IMR-90 (cell line): ENCODE results near the gene PIGU. TPM values are rescaled to one million over a fixed set of nuclear protein-coding genes. Genes with fewer than 3 reads are reported as not detected.
A peak's percentile ranks its signal among the peaks of the same experiment; 100 is the strongest.

Experiments
- ATAC-seq: fragments of 200-7000 bp; cut with Tn5 transposase; 2 replicates; pipeline ENCODE4 v1.9.1; 2020; ENCODE audit warnings: low read depth, mild to moderate bottlenecking, moderate library complexity
- Bru-seq: library from RNA; stranded (reverse); fragments of 400-500 nt; gene quantifications from one replicate; lab custom pipeline; 2021; lab: Mats Ljungman, UMichigan
- BruChase-seq, 2 experiments: library from RNA; stranded (reverse); fragments of 400-500 nt; gene quantifications; one replicate each; lab custom pipeline; 2021; lab: Mats Ljungman, UMichigan
- BruUV-seq: library from RNA; stranded (reverse); fragments of 400-500 nt; replicated peaks from 2 replicates; lab custom pipeline; 2021; lab: Mats Ljungman, UMichigan
- CTCF ChIA-PET: fragments of 300-600 bp; formaldehyde crosslinking; extraction: SDS; loops from one replicate; lab custom pipeline; 2021; ENCODE audit warnings: antibody characterized with exemption; lab: Yijun Ruan, JAX
- POLR2A ChIA-PET: fragments of 300-600 bp; sonication (Branson Sonifier 250); formaldehyde crosslinking; loops from one replicate; lab custom pipeline; 2022; ENCODE audit warnings: antibody characterized with exemption; ENCODE audit not compliant: unreplicated experiment; lab: Charles Lee
- DNase-seq: peaks from one replicate; pipeline ENCODE4 v3.0.0; 2013
- H2AFZ ChIP-seq: replicated peaks from 2 replicates; pipeline ENCODE3; 2013; ENCODE audit warnings: low read length, mild to moderate bottlenecking; ENCODE audit not compliant: poor library complexity
- H2AK5ac ChIP-seq: 2 replicates; pipeline ENCODE4 v1.6.1; 2013; ENCODE audit warnings: low read depth, low read length, inconsistent platforms
- H2AK9ac ChIP-seq: replicated peaks from 2 replicates; pipeline ENCODE3; 2013; ENCODE audit warnings: mild to moderate bottlenecking, low read depth, low read length, moderate library complexity; ENCODE audit not compliant: poor library complexity
- H2BK120ac ChIP-seq: 2 replicates; pipeline ENCODE4 v1.6.1; 2013; ENCODE audit warnings: low read depth, low read length, inconsistent platforms
- H2BK15ac ChIP-seq: 3 replicates; pipeline ENCODE4 v1.6.1; 2013; ENCODE audit warnings: low read depth, low read length, inconsistent platforms
- H2BK20ac ChIP-seq: 2 replicates; pipeline ENCODE4 v1.6.1; 2013; ENCODE audit warnings: low read depth, mild to moderate bottlenecking, inconsistent platforms, low read length, moderate library complexity
- H2BK5ac ChIP-seq: 2 replicates; pipeline ENCODE4 v1.6.1; 2013; ENCODE audit warnings: mild to moderate bottlenecking, low read depth, low read length, inconsistent platforms; ENCODE audit not compliant: poor library complexity, severe bottlenecking
- H3K14ac ChIP-seq: replicated peaks from 2 replicates; pipeline ENCODE4 v1.6.1; 2013; ENCODE audit warnings: low read depth, low read length, inconsistent platforms
- H3K18ac ChIP-seq: 2 replicates; pipeline ENCODE4 v1.6.1; 2013; ENCODE audit warnings: low read depth, low read length, control low read depth
- H3K23ac ChIP-seq: 2 replicates; pipeline ENCODE4 v1.6.1; 2013; ENCODE audit warnings: low read depth, low read length, inconsistent platforms
- H3K27ac ChIP-seq: 2 replicates; pipeline ENCODE4 v1.5.1; 2013; ENCODE audit warnings: mild to moderate bottlenecking, control low read depth, low read length; ENCODE audit not compliant: insufficient read depth
- H3K27me3 ChIP-seq: 2 replicates; pipeline ENCODE4 v1.6.1; 2013; ENCODE audit warnings: low read length; ENCODE audit not compliant: control insufficient read depth, insufficient read depth
- H3K36me3 ChIP-seq: 2 replicates; pipeline ENCODE4 v1.6.1; 2013; ENCODE audit warnings: low read length, mixed read lengths; ENCODE audit not compliant: control insufficient read depth, insufficient read depth
- H3K4ac ChIP-seq: 2 replicates; pipeline ENCODE4 v1.6.1; 2013; ENCODE audit warnings: low read depth, low read length, inconsistent platforms
- H3K4me1 ChIP-seq: 2 replicates; pipeline ENCODE4 v1.6.1; 2013; ENCODE audit warnings: low read length, mixed read lengths; ENCODE audit not compliant: control insufficient read depth, insufficient read depth
- H3K4me2 ChIP-seq: 2 replicates; pipeline ENCODE4 v1.6.1; 2013; ENCODE audit warnings: low read depth, mild to moderate bottlenecking, control low read depth, low read length, moderate library complexity
- H3K4me3 ChIP-seq: 2 replicates; pipeline ENCODE4 v1.5.1; 2013; ENCODE audit warnings: low read depth, mild to moderate bottlenecking, control low read depth, low read length, moderate library complexity; ENCODE audit not compliant: insufficient read depth
- H3K56ac ChIP-seq: 2 replicates; pipeline ENCODE4 v1.6.1; 2013; ENCODE audit warnings: low read length, inconsistent platforms; ENCODE audit not compliant: insufficient read depth; ENCODE audit errors: extremely low read depth
- H3K79me1 ChIP-seq, 2 experiments: 2 replicates each; pipeline ENCODE4 v1.6.1; 2013; ENCODE audit warnings: low read length in 2 of 2, inconsistent platforms in 1 of 2, low read depth in 1 of 2
- H3K9ac ChIP-seq: 2 replicates; pipeline ENCODE4 v1.6.1; 2013; ENCODE audit warnings: low read depth, low read length, control low read depth
- H3K9me1 ChIP-seq: 2 replicates; pipeline ENCODE4 v1.6.1; 2013; ENCODE audit warnings: low read length, inconsistent platforms; ENCODE audit not compliant: insufficient read depth
- H3K9me3 ChIP-seq: 2 replicates; pipeline ENCODE4 v1.6.1; 2013; ENCODE audit warnings: low read length; ENCODE audit not compliant: control insufficient read depth, insufficient read depth
- H4K20me1 ChIP-seq: 2 replicates; pipeline ENCODE4 v1.6.1; 2013; ENCODE audit warnings: low read length, inconsistent platforms; ENCODE audit not compliant: insufficient read depth
- H4K5ac ChIP-seq: 2 replicates; pipeline ENCODE4 v1.6.1; 2013; ENCODE audit warnings: mild to moderate bottlenecking, low read depth, low read length, control low read depth
- H4K8ac ChIP-seq, 2 experiments: 2 replicates each; pipeline ENCODE4 v1.6.1; 2013; ENCODE audit warnings: low read depth in 2 of 2, low read length in 2 of 2, control low read depth in 1 of 2, inconsistent platforms in 1 of 2
- H4K91ac ChIP-seq: 2 replicates; pipeline ENCODE4 v1.6.1; 2013; ENCODE audit warnings: low read depth, low read length, inconsistent platforms; ENCODE audit not compliant: insufficient read depth
- BHLHE40 ChIP-seq: fragments of 150-350 bp; IDR thresholded peaks from 2 replicates; pipeline ENCODE4 v1.6.1; 2016; ENCODE audit warnings: mild to moderate bottlenecking, low read depth, low read length
- CEBPB ChIP-seq: IDR thresholded peaks from 2 replicates; pipeline ENCODE4 v1.6.1; 2012; ENCODE audit warnings: low read depth, low read length, improper control_type of control experiment
- FOS ChIP-seq: fragments of 150-350 bp; IDR thresholded peaks from 2 replicates; pipeline ENCODE4 v1.6.1; 2016; ENCODE audit warnings: low read depth, low read length
- MAZ ChIP-seq: IDR thresholded peaks from 2 replicates; pipeline ENCODE4 v1.6.1; 2012; ENCODE audit warnings: low read depth, mild to moderate bottlenecking, low read length, improper control_type of control experiment, moderate library complexity, borderline replicate concordance
- MXI1 ChIP-seq: IDR thresholded peaks from 2 replicates; pipeline ENCODE4 v1.6.1; 2012; ENCODE audit warnings: low read depth, mild to moderate bottlenecking, low read length, moderate library complexity, borderline replicate concordance
- NFE2L2 ChIP-seq: fragments of 150-350 bp; IDR thresholded peaks from 2 replicates; pipeline ENCODE4 v1.6.1; 2016; ENCODE audit warnings: low read depth, mild to moderate bottlenecking, low read length
- POLR2A ChIP-seq: IDR thresholded peaks from 2 replicates; pipeline ENCODE4 v1.6.1; 2012; ENCODE audit warnings: mild to moderate bottlenecking, low read depth, low read length
- WGBS, 2 experiments: methylation state at CpG; one replicate each; pipeline versions ENCODE4 v1.1.5 to v1.1.7; 2013; ENCODE audit warnings: missing lambda C conversion rate in 2 of 2; ENCODE audit not compliant: insufficient read length in 1 of 2; ENCODE audit errors: extremely low coverage in 2 of 2; 5-methylcytosine and 5-hydroxymethylcytosine counted together
- dilution Hi-C: fragments of 300-500 bp; cut with HindIII; formaldehyde crosslinking; loops from one replicate; pipeline ENCODE4 v1.14.3; 2018; ENCODE audit warnings: low sequenced_read_pairs; ENCODE audit not compliant: unreplicated experiment
- in situ Hi-C: fragments of 300-500 bp; cut with MboI; formaldehyde crosslinking; loops from 3 replicates; pipeline ENCODE4 v1.14.3; 2019; ENCODE audit warnings: low sequenced_read_pairs, inconsistent platforms, mixed read lengths
- intact Hi-C: fragments of 100-400 bp; cut with micrococcal nuclease; formaldehyde crosslinking; loops from 2 replicates; pipeline ENCODE4 v1.10.0; 2022
- long read RNA-seq: library from polyadenylated mRNA; unstranded; transcript quantifications from one replicate; pipeline ENCODE4 v2.0.0, GENCODE V29; 2021; ENCODE audit not compliant: unreplicated experiment
- polyA plus RNA-seq, 3 experiments: library from polyadenylated mRNA; depleted of rRNA; stranded (reverse); fragments of >200 nt; gene quantifications; 2 replicates each; pipeline ENCODE4 v1.2.3, GENCODE V29; 2012; ENCODE audit warnings: low replicate concordance in 1 of 3
- total RNA-seq: library from RNA; depleted of rRNA; stranded (reverse); fragments of >200 nt; gene quantifications from 2 replicates; pipeline ENCODE4 v1.2.3, GENCODE V29; 2012; rRNA removed
- TF ChIP-seq, protein P1 (sequence below): conservative IDR thresholded peaks from 2 replicates; pipeline ENCODE4 v1.5.1; 2012; ENCODE audit warnings: mild to moderate bottlenecking, low read depth, low read length, improper control_type of control experiment

The PIGU gene, protein sequence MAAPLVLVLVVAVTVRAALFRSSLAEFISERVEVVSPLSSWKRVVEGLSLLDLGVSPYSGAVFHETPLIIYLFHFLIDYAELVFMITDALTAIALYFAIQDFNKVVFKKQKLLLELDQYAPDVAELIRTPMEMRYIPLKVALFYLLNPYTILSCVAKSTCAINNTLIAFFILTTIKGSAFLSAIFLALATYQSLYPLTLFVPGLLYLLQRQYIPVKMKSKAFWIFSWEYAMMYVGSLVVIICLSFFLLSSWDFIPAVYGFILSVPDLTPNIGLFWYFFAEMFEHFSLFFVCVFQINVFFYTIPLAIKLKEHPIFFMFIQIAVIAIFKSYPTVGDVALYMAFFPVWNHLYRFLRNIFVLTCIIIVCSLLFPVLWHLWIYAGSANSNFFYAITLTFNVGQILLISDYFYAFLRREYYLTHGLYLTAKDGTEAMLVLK
- total RNA-seq (11.1 and 16.1 TPM in 2 replicates), polyA plus RNA-seq (2012; rRNA removed) (31.1 and 32.4 TPM in 2 replicates), Bru-seq, nascent RNA (percentile 62 among the genes with signal in this experiment), BruChase-seq, experiment 1, labeled RNA remaining after a 6-hour chase (percentile 67 among the genes with signal in this experiment), BruChase-seq, experiment 2, labeled RNA remaining after a 2-hour chase (percentile 53 among the genes with signal in this experiment)
- 18.5 and 21.3 TPM in 2 replicates for polyA plus RNA-seq (2012; cell fraction: cytosol; rRNA removed)
- polyA plus RNA-seq (2012; cell fraction: nucleus; rRNA removed; ENCODE audit: low replicate concordance), result 9.5 and 16.5 TPM in 2 replicates
- long read RNA-seq, partial matches to known transcripts, result 0 of 8 reads
- long read RNA-seq, other reads (novel, unspliced or antisense), result 5 of 8 reads

DNA sequence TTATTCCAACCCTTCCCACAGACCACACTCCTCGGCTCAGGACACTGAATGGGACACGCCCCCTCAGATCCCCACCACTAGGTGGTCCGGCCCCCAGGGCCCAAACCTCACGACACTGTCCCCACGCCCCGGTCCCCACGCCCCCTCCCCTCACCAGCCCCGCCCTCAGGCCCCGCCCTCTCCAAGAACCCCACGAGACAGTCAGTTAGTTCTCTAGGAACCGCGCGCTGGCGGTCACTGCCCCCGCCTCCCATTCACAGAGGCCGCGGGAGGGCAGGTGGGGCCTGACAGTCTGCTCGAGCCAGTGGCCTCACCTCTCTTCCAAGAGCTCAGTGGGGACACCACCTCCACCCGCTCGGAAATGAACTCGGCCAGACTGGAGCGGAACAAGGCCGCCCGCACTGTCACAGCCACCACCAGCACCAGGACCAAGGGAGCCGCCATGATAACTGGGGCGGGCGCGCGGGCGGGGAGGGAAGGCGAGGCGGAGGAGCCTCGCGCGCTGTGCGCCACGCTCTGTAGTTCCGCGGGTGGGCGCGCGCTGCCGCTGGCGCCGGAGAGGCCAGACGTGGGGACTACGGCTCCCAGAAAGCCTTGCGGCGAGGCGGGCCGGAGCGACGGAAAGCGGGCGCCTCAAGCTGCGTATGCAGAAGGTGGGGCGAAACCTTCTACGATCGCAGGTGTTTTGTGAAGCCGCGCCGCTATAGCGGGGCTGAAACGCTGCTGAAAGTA is at the start of gene PIGU:
TSS of gene PIGU (minus strand) at position 451 of the 732 bp plus-strand sequence. CDS start at position 444, 7 bp downstream.
- H3K27ac ChIP-seq, result peak within 1 kb of the TSS; percentile 54; the same call in 1 of the 2 replicates
- peak within 1 kb of the TSS; percentile 88 for H2AK9ac ChIP-seq
- in situ Hi-C loops, result no loop called here

More for the DNA sequence above, at the start of gene PIGU:
- no peak within 1 kb of the TSS for H2BK5ac ChIP-seq
- H3K18ac ChIP-seq, result no peak within 1 kb of the TSS
- DNase-seq (peak; percentile 92), ATAC-seq (peak; percentile 99)
- peak within 1 kb of the TSS; percentile 59; the same call in 1 of the 2 replicates for H4K5ac ChIP-seq
- H4K8ac ChIP-seq, result peak within 1 kb of the TSS; percentile 45 to 97
- 0 out of 2 replicates have a peak within 1 kb of the TSS, but pooled peaks have one; percentile 31 for H2AK5ac ChIP-seq
- 0% methylated on average over 33 of the region's 64 CpGs; no CpG with 5 or more reads in 1 of the 2 experiments for WGBS, 2 experiments
- H3K4me2 ChIP-seq, result peak within 1 kb of the TSS; percentile 73
- peak within 1 kb of the TSS; percentile 53; the same call in 1 of the 2 replicates for H4K91ac ChIP-seq
- no peaks in the 10 kb centered on the region for H4K20me1 ChIP-seq
- dilution Hi-C loops (no loop called here), intact Hi-C loops (no loop called here)
- peak within 1 kb of the TSS; percentile 99 for H2AFZ ChIP-seq
- peak within 1 kb of the TSS; percentile 75 for H3K56ac ChIP-seq
- 0 out of 2 replicates have a peak, but pooled peaks cover 2% of the 10 kb centered on the region for H3K4me1 ChIP-seq
- no peaks in the 10 kb centered on the region for H3K36me3 ChIP-seq
- H3K79me1 ChIP-seq, result peaks cover 5 to 21% of the 10 kb centered on the region in 2 experiments; a peak in 3 of 4 replicates
- H3K4me3 ChIP-seq, result peak within 1 kb of the TSS; percentile 77
- H3K9me1 ChIP-seq, result no peaks in the 10 kb centered on the region; the same call in 1 of the 2 replicates
- H3K9me3 ChIP-seq, result no peaks in the 10 kb centered on the region
- CTCF ChIA-PET, result no interaction called here
- H3K14ac ChIP-seq, result peak within 1 kb of the TSS; percentile 82
- no peak within 1 kb of the TSS for H2BK20ac ChIP-seq
- no peak within 1 kb of the TSS for H2BK120ac ChIP-seq
- H3K9ac ChIP-seq, result peak within 1 kb of the TSS; percentile 47
- POLR2A ChIA-PET, result interaction anchor here (0.6 kb wide), 1 partner anchor 306 kb away, joined by 15 read pairs; no protein-coding TSS in a partner anchor
- peak within 1 kb of the TSS; percentile 70 for H3K4ac ChIP-seq
- H3K23ac ChIP-seq, result peak within 1 kb of the TSS; percentile 82
- no peaks in the 10 kb centered on the region for H3K27me3 ChIP-seq
- no TSS peak for BruUV-seq
- TF ChIP-seq NFE2L2 (no peak), MXI1 (peak; percentile 89; the same call in 1 of the 2 replicates), FOS (0 out of 2 replicates have a peak, but pooled peaks have one; percentile 2), POLR2A (0 out of 2 replicates have a peak, but pooled peaks have one; percentile 43), BHLHE40 (no peak), CEBPB (no peak), MAZ (peak; percentile 95; the same call in 1 of the 2 replicates)
- TF ChIP-seq, protein P1, sequence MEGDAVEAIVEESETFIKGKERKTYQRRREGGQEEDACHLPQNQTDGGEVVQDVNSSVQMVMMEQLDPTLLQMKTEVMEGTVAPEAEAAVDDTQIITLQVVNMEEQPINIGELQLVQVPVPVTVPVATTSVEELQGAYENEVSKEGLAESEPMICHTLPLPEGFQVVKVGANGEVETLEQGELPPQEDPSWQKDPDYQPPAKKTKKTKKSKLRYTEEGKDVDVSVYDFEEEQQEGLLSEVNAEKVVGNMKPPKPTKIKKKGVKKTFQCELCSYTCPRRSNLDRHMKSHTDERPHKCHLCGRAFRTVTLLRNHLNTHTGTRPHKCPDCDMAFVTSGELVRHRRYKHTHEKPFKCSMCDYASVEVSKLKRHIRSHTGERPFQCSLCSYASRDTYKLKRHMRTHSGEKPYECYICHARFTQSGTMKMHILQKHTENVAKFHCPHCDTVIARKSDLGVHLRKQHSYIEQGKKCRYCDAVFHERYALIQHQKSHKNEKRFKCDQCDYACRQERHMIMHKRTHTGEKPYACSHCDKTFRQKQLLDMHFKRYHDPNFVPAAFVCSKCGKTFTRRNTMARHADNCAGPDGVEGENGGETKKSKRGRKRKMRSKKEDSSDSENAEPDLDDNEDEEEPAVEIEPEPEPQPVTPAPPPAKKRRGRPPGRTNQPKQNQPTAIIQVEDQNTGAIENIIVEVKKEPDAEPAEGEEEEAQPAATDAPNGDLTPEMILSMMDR, result no peak; the same call in 1 of the 2 replicates
- no peak within 1 kb of the TSS for H2BK15ac ChIP-seq
